Activated naive CD4-positive, alpha-beta T cell treated with Interleukin-2 at 50 U/mL for 16 hours (primary cell): ENCODE data around the gene CCDC124.

Experiments used
- DNase-seq: peaks from one replicate; pipeline ENCODE4 v3.0.0-alpha.2; 2020

CCDC124 gene

GRCh38 chr19:17989425-17990094 lies 56.7 kb downstream of the CCDC124 start:
- no peak for DNase-seq

GRCh38 chr19:17993076-17993813 lies 60.4 kb downstream of the CCDC124 start:
- DNase-seq: no peak
